GM23248 (cell line): ENCODE measurements around the gene C17orf50. TPM values are rescaled to one million over a fixed set of nuclear protein-coding genes. Genes with fewer than 3 reads are reported as not detected.

Source experiments
- DNase-seq: peaks from one replicate; pipeline ENCODE4 v3.0.0-alpha.2; 2015
- H2AFZ ChIP-seq: fragments of 200-600 bp; sonication (generic); 2 replicates; pipeline ENCODE4 v1.6.1; 2016; ENCODE audit warnings: antibody characterized with exemption
- H3F3A ChIP-seq: fragments of 200-600 bp; sonication (generic); 2 replicates; pipeline ENCODE4 v1.6.1; 2016; ENCODE audit warnings: mild to moderate bottlenecking, antibody characterized with exemption, mixed run types; ENCODE audit not compliant: insufficient read depth
- H3K27ac ChIP-seq: fragments of 200-600 bp; sonication (generic); 2 replicates; pipeline ENCODE4 v1.5.1; 2016; ENCODE audit warnings: mild to moderate bottlenecking
- H3K27me3 ChIP-seq: fragments of 200-600 bp; sonication (generic); replicated peaks from 2 replicates; pipeline ENCODE4 v1.6.1; 2016; ENCODE audit warnings: mild to moderate bottlenecking; ENCODE audit not compliant: insufficient read depth
- H3K36me3 ChIP-seq: fragments of 200-600 bp; sonication (generic); 2 replicates; pipeline ENCODE4 v1.6.1; 2016; ENCODE audit warnings: low read depth, mild to moderate bottlenecking
- H3K4me1 ChIP-seq: fragments of 200-600 bp; sonication (generic); 2 replicates; pipeline ENCODE4 v1.6.1; 2016; ENCODE audit warnings: mild to moderate bottlenecking; ENCODE audit not compliant: insufficient read depth
- H3K4me2 ChIP-seq: fragments of 200-600 bp; sonication (generic); one replicate; pipeline ENCODE4 v1.6.1; 2016; ENCODE audit warnings: mild to moderate bottlenecking; ENCODE audit not compliant: unreplicated experiment
- H3K4me3 ChIP-seq: fragments of 200-600 bp; sonication (generic); 2 replicates; pipeline ENCODE4 v1.5.1; 2016; ENCODE audit warnings: mild to moderate bottlenecking
- H3K79me2 ChIP-seq: fragments of 200-600 bp; sonication (generic); 2 replicates; pipeline ENCODE4 v1.6.1; 2016; ENCODE audit warnings: mild to moderate bottlenecking; ENCODE audit not compliant: insufficient read depth
- H3K9ac ChIP-seq: fragments of 200-600 bp; sonication (generic); 2 replicates; pipeline ENCODE4 v1.6.1; 2016; ENCODE audit warnings: mild to moderate bottlenecking
- H3K9me2 ChIP-seq: fragments of 200-600 bp; sonication (generic); 2 replicates; pipeline ENCODE4 v1.6.1; 2016; ENCODE audit warnings: mixed run types, mild to moderate bottlenecking, moderate library complexity; ENCODE audit not compliant: insufficient read depth
- H3K9me3 ChIP-seq: fragments of 200-600 bp; sonication (generic); one replicate; pipeline ENCODE4 v1.6.1; 2017; ENCODE audit warnings: low read depth
- H4K20me1 ChIP-seq: fragments of 200-600 bp; sonication (generic); 2 replicates; pipeline ENCODE4 v1.6.0; 2016; ENCODE audit not compliant: insufficient read depth
- EZH2 ChIP-seq: fragments of 200-600 bp; sonication (generic); IDR thresholded peaks from 2 replicates; pipeline ENCODE4 v1.6.1; 2018; ENCODE audit warnings: antibody characterized with exemption, mild to moderate bottlenecking; ENCODE audit not compliant: insufficient read depth, poor library complexity, severe bottlenecking
- EZH2phosphoT487 ChIP-seq: fragments of 200-600 bp; sonication (generic); IDR thresholded peaks from 2 replicates; pipeline ENCODE4 v1.6.1; 2018; ENCODE audit warnings: antibody characterized with exemption, moderate library complexity, mild to moderate bottlenecking, low read depth; ENCODE audit not compliant: insufficient read depth
- WGBS, 2 experiments: methylation state at CpG; one replicate each; pipeline ENCODE4 v1.1.6; 2015 to 2017; ENCODE audit warnings: low lambda C conversion rate in 2 of 2, low coverage in 1 of 2; ENCODE audit errors: missing lambda C conversion rate in 2 of 2; 5-methylcytosine and 5-hydroxymethylcytosine counted together
- in situ Hi-C: fragments of 300-500 bp; cut with MboI; formaldehyde crosslinking; loops from 2 replicates; pipeline ENCODE4 v1.15.0; 2020
- polyA plus RNA-seq: library from polyadenylated mRNA; unstranded; fragments of >200 nt; fragmentation: Nextera tagmentation; extraction: Ambion mirVana; gene quantifications from 2 replicates; pipeline ENCODE4 v1.2.1, GENCODE V29; 2016
- total RNA-seq: library from RNA; depleted of rRNA; stranded (reverse); fragments of >200 nt; shearing (Covaris generic); gene quantifications from 2 replicates; pipeline ENCODE4 v1.2.3, GENCODE V29; 2014

C17orf50 gene
- total and polyA plus RNA-seq, 2 experiments from 2014 or later: not detected

DNA sequence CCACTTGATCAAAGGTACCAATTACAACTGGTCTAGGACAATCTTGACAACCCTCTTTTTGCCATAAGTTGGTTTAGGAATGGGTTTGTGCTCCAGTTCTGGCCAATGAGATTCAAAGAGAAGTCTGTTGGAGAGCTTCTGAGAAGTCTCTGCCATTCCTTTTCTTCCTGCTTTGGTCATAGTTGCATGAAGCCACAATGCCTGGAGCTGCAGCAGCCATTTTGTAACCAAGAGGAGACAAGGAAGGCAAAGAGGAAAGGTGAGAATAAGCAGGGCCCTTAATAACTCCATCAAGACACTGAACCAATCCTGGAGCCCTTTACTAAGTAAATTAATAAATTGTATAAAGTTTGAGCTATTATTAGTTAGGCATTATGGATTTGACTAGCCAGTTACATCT lies 3.4 kb upstream of the C17orf50 start:
- Histone ChIP-seq H3K36me3 (no peaks in the 10 kb centered on the region), H3K9me2 (no peaks in the 10 kb centered on the region), H3F3A (no peaks in the 10 kb centered on the region), H4K20me1 (no peaks in the 10 kb centered on the region), H3K79me2 (no peaks in the 10 kb centered on the region), H3K9me3 (no peaks in the 10 kb centered on the region), H3K4me1 (no peaks in the 10 kb centered on the region), H3K4me3 (no peak overlapping the region), H3K27ac (no peak overlapping the region), H2AFZ (no peak overlapping the region), H3K4me2 (no peak overlapping the region), H3K9ac (no peak overlapping the region), H3K27me3 (no peaks in the 10 kb centered on the region)
- TF ChIP-seq EZH2: no peak
- TF ChIP-seq EZH2phosphoT487: no peak
- in situ Hi-C loops: no loop called here
- no peak for DNase-seq

DNA sequence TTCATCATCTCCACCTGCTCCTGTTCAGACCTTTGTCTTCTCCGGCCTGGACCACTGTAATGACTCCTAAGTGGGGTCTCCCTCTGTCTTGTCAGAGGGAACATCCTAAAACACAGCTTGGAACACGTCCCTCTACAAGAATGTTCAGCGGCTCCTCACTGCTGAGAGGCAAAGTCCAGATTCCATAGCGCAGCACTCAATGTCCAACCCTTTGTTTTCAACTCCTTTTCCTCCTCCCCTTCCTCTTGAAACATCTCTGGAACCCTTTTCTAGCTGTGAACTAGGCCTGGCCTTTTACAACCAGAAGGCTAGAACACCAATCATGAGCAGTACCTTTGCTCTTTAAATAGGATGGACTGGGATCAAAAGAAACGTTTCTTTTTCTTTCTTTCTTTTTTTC lies 914 bp downstream of the C17orf50 start:
- H3K4me1 ChIP-seq: no peaks in the 10 kb centered on the region
- in situ Hi-C loops: no loop called here
- H3K9ac ChIP-seq: no peak overlapping the region
- 69 to 70% methylated on average over 5 of the region's 5 CpGs for WGBS, 2 experiments
- no peak overlapping the region for H3K4me3 ChIP-seq
- TF ChIP-seq EZH2phosphoT487 (no peak), EZH2 (no peak)
- H2AFZ ChIP-seq: no peak overlapping the region
- no peaks in the 10 kb centered on the region for H3K27me3 ChIP-seq
- no peaks in the 10 kb centered on the region for H3K9me3 ChIP-seq
- H4K20me1 ChIP-seq: no peaks in the 10 kb centered on the region
- no peaks in the 10 kb centered on the region for H3K9me2 ChIP-seq
- H3K27ac ChIP-seq: no peak overlapping the region
- H3K36me3 ChIP-seq: no peaks in the 10 kb centered on the region
- no peaks in the 10 kb centered on the region for H3K79me2 ChIP-seq
- H3K4me2 ChIP-seq: no peak overlapping the region
- no peaks in the 10 kb centered on the region for H3F3A ChIP-seq
- no peak for DNase-seq

DNA sequence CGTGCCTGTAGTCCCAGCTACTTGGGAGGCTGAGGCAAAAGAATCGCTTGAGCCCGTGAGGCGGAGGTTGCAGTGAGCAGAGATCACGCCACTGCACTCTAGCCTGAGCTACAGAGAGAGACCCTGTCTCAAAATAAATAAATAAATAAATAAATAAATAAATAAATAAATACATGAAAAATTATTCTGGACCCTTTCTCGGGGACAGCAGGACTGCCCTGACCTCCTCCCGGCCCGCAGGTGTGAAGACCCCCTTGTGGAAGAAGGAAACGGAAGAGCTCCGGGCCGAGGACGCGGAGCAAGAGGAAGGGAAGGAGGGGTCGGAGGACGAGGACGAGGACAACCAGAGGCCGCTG lies 3.1 kb downstream of the C17orf50 start:
- WGBS, 2 experiments: 29 to 30% methylated on average over 17 of the region's 17 CpGs
- no peaks in the 10 kb centered on the region for H3K4me1 ChIP-seq
- no peak for TF ChIP-seq EZH2
- no peak for TF ChIP-seq EZH2phosphoT487
- H4K20me1 ChIP-seq: no peaks in the 10 kb centered on the region
- DNase-seq: no peak
- 0 out of 2 replicates have a peak overlapping the region, but pooled peaks have one; percentile 48 for H3K9ac ChIP-seq
- no peaks in the 10 kb centered on the region for H3F3A ChIP-seq
- no peak overlapping the region for H3K27ac ChIP-seq
- H3K79me2 ChIP-seq: no peaks in the 10 kb centered on the region
- in situ Hi-C loops: no loop called here
- peak overlapping the region; percentile 54 for H2AFZ ChIP-seq
- H3K4me2 ChIP-seq: peak overlapping the region; percentile 87
- no peaks in the 10 kb centered on the region for H3K9me2 ChIP-seq
- peak overlapping the region; percentile 69 for H3K4me3 ChIP-seq
- peaks cover 7% of the 10 kb centered on the region; the same call in 1 of the 2 replicates for H3K27me3 ChIP-seq
- no peaks in the 10 kb centered on the region for H3K36me3 ChIP-seq
- no peaks in the 10 kb centered on the region for H3K9me3 ChIP-seq

DNA sequence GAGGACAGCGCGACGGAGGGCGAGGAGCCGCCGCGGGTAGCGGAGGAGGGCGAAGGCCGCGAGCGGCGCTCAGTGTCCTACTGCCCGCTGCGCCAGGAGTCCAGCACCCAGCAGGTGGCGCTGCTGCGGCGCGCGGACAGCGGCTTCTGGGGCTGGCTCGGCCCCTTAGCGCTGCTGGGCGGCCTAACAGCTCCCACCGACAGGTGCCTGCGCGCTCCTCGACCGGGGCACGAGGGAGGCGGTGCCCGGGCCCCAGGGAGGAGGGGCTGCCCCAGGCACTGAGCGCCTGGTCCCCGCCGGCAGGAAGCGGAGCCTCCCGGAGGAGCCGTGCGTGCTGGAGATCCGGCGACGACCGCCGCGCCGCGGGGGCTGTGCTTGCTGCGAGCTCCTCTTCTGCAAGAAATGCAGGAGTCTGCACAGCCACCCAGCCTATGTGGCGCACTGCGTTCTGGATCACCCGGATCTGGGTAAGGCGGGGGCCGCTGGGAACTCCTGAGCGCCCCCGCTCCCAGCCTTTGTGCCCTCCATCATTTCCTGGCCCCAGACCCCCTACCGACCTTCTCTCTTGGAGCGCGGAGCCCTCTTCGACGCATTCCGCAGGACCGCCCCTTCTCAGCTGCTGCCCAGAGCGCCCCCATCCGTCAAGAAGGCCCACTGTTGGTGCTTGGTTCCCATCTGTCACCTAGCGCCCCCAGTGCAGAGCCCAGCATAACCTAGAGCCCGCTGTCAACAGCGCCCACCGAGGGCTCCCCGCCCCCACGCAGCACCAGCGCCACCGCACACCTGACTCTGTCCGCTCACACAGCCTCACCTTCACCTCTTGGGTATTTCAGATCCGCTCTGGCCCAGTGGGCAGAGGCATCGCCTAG lies 3.7 kb downstream of the C17orf50 start:
- H4K20me1 ChIP-seq: no peaks in the 10 kb centered on the region
- TF ChIP-seq EZH2phosphoT487: no peak
- no peak for TF ChIP-seq EZH2
- peak overlapping the region; percentile 48; the same call in 1 of the 2 replicates for H3K9ac ChIP-seq
- H3K4me3 ChIP-seq: peak overlapping the region; percentile 69
- H3K9me3 ChIP-seq: no peaks in the 10 kb centered on the region
- peak overlapping the region; percentile 54 for H2AFZ ChIP-seq
- H3K4me2 ChIP-seq: peak overlapping the region; percentile 87
- 6 to 7% methylated on average over 47 to 56 of the region's 75 CpGs for WGBS, 2 experiments
- no peaks in the 10 kb centered on the region for H3K9me2 ChIP-seq
- H3K4me1 ChIP-seq: no peaks in the 10 kb centered on the region
- in situ Hi-C loops: no loop called here
- peak; percentile 91 for DNase-seq
- H3K27me3 ChIP-seq: peaks cover 7% of the 10 kb centered on the region; the same call in 1 of the 2 replicates
- no peaks in the 10 kb centered on the region for H3K36me3 ChIP-seq
- H3K79me2 ChIP-seq: no peaks in the 10 kb centered on the region
- H3F3A ChIP-seq: no peaks in the 10 kb centered on the region
- no peak overlapping the region for H3K27ac ChIP-seq
